Measurements from ENCODE around the gene GLDN. TPM values are rescaled to one million over a fixed set of nuclear protein-coding genes. Genes with fewer than 3 reads are reported as not detected.
A peak's percentile ranks its signal among the peaks of the same experiment; 100 is the strongest.

The GLDN gene
- total RNA-seq, 2 donors from 2014 or later, result 1.2 to 1.4 TPM

DNA sequence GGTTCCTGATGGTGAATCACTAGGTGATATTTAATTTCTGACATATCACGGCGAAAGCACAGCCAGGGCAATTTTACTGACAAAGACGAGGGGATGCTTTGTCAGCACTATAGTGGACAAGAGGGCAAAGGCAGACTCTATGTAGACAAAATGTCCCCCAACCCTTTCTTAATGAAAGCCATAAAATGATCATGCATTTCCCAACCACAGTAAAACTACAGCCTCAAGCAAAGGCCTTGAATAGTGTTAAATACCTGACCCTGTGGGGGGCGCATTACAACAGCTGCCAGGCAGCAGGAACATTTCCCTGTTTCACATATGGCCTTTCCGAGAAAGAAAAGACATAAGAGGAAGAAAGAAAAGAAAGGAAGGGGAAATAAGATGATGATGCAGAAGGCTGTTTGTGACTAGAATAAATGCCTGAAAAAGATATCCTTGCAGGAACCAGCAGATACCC, 49.5 kb downstream of the GLDN start:
- no peaks in the 10 kb centered on the region for H3K9me3 ChIP-seq
- WGBS, result 86% methylated on average over 5 of the region's 5 CpGs

DNA sequence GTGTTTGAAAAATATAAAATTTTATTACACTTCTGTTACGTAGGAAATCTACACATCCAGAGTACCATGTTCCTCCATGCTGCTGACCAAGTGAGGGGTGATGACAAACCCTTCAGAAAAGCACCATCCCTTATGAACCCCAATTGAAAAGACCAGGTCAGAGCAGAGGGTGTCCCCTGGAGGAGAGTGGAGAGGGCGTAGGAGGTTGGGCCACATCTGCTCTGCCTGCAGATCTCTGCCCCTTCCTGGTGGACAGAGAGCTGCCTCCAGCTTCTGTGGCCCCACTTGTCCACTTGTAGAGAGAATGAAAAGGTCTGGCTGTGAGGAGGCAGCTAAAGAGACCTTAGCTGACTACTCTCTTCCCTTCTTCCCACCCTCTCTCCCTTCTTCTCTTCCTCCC, 55.5 kb downstream of the GLDN start:
- Histone ChIP-seq H3K4me3 (no peak overlapping the region), H3K27ac (no peak overlapping the region), H3K9me3 (no peaks in the 10 kb centered on the region), H3K36me3 (no peaks in the 10 kb centered on the region), H3K4me1 (replicated peaks) (no peaks in the 10 kb centered on the region), H3K27me3 (replicated peaks; ENCODE audit: insufficient read depth) (no peaks in the 10 kb centered on the region)
- DNase-seq (ENCODE audit: low spot score), result no peak
- no peak for TF ChIP-seq POLR2AphosphoS5 (IDR thresholded peaks at IDR 0.05)
- TF ChIP-seq POLR2A (IDR thresholded peaks at IDR 0.05), result no peak
- TF ChIP-seq, protein P1, sequence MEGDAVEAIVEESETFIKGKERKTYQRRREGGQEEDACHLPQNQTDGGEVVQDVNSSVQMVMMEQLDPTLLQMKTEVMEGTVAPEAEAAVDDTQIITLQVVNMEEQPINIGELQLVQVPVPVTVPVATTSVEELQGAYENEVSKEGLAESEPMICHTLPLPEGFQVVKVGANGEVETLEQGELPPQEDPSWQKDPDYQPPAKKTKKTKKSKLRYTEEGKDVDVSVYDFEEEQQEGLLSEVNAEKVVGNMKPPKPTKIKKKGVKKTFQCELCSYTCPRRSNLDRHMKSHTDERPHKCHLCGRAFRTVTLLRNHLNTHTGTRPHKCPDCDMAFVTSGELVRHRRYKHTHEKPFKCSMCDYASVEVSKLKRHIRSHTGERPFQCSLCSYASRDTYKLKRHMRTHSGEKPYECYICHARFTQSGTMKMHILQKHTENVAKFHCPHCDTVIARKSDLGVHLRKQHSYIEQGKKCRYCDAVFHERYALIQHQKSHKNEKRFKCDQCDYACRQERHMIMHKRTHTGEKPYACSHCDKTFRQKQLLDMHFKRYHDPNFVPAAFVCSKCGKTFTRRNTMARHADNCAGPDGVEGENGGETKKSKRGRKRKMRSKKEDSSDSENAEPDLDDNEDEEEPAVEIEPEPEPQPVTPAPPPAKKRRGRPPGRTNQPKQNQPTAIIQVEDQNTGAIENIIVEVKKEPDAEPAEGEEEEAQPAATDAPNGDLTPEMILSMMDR (IDR thresholded peaks at IDR 0.05), result no peak
- intact Hi-C loops (cut with DNase I), result no loop called here
- WGBS, result 80% methylated on average over 2 of the region's 2 CpGs

More for the DNA sequence above, 49.5 kb downstream of the GLDN start:
- no peak overlapping the region for H3K4me3 ChIP-seq
- H3K4me1 ChIP-seq (replicated peaks), result no peaks in the 10 kb centered on the region
- intact Hi-C loops (cut with DNase I), result no loop called here
- H3K27me3 ChIP-seq (replicated peaks; ENCODE audit: insufficient read depth), result no peaks in the 10 kb centered on the region
- no peak overlapping the region for H3K27ac ChIP-seq
- no peak for DNase-seq (ENCODE audit: low spot score)
- H3K36me3 ChIP-seq, result no peaks in the 10 kb centered on the region
- TF ChIP-seq POLR2A (IDR thresholded peaks at IDR 0.05) (no peak), POLR2AphosphoS5 (IDR thresholded peaks at IDR 0.05) (no peak)
- TF ChIP-seq, protein P1 (IDR thresholded peaks at IDR 0.05), result no peak

DNA sequence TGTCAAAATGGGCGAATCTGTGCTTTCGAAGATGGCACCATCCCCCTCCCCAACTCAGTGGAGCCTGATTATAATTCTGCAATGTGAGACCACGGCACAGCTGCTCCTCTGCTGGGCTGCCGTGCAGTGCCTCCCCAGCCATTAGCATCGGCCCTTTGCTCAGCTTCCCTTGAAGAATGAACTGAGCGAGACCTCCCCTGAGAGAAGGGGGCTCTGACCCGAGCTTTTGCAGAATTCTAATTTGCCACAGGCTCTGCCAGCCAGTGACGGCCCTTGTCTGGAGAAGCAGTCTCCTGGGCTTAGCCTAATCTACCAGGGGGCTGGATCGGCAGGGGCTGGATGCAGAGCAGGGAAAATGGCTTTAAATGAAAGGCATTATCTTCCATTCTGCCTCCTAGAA, 57.2 kb downstream of the GLDN start:
- no peak overlapping the region for H3K4me3 ChIP-seq
- DNase-seq (ENCODE audit: low spot score), result no peak
- H3K36me3 ChIP-seq, result no peaks in the 10 kb centered on the region
- no peaks in the 10 kb centered on the region for H3K9me3 ChIP-seq
- no peak overlapping the region for H3K27ac ChIP-seq
- 70% methylated on average over 9 of the region's 9 CpGs for WGBS
- intact Hi-C loops (cut with DNase I), result no loop called here
- no peaks in the 10 kb centered on the region for H3K27me3 ChIP-seq (replicated peaks; ENCODE audit: insufficient read depth)
- no peaks in the 10 kb centered on the region for H3K4me1 ChIP-seq (replicated peaks)
- TF ChIP-seq POLR2AphosphoS5 (IDR thresholded peaks at IDR 0.05), result no peak

DNA sequence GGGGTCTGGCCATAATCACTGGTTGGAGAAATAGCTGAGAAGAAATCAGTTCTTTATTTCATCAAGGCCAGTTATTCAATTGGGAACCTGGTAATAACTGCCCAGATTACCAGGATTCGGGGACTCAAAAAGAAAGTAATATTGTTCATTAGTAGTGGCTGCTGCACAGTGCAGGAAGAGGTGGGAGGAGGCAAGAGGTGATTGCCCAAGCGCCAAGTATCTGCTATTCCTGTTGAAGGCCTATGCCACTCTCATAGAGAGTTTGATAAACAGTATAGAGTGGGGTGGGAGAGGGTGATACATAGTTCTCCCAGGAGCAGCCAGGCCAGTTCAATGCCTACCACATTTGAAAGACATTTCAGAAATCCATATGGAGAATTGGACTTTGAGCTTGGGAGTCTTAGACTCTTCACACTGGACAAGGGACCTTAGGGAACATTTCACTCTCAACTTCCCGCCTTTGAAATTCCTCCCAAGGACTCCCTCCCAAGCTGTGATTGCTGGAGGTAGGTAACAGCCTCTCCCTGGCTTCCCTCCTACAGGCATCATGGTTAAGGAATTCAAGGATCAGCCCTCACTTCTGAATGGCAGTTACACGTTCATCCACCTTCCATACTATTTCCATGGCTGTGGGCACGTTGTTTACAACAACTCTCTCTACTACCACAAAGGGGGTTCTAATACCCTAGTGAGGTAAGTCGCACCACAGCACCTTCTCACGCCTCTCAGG, 59.8 kb downstream of the GLDN start:
- no peak for DNase-seq (ENCODE audit: low spot score)
- H3K27me3 ChIP-seq (replicated peaks; ENCODE audit: insufficient read depth), result peaks cover 4% of the 10 kb centered on the region
- H3K4me3 ChIP-seq, result no peak overlapping the region
- TF ChIP-seq POLR2A (IDR thresholded peaks at IDR 0.05) (no peak), POLR2AphosphoS5 (IDR thresholded peaks at IDR 0.05) (no peak)
- TF ChIP-seq, protein P1 (IDR thresholded peaks at IDR 0.05), result no peak
- H3K27ac ChIP-seq, result no peak overlapping the region
- H3K9me3 ChIP-seq, result no peaks in the 10 kb centered on the region
- WGBS, result 89% methylated on average over 7 of the region's 7 CpGs
- no peaks in the 10 kb centered on the region for H3K4me1 ChIP-seq (replicated peaks)
- intact Hi-C loops (cut with DNase I), result no loop called here
- no peaks in the 10 kb centered on the region for H3K36me3 ChIP-seq

DNA sequence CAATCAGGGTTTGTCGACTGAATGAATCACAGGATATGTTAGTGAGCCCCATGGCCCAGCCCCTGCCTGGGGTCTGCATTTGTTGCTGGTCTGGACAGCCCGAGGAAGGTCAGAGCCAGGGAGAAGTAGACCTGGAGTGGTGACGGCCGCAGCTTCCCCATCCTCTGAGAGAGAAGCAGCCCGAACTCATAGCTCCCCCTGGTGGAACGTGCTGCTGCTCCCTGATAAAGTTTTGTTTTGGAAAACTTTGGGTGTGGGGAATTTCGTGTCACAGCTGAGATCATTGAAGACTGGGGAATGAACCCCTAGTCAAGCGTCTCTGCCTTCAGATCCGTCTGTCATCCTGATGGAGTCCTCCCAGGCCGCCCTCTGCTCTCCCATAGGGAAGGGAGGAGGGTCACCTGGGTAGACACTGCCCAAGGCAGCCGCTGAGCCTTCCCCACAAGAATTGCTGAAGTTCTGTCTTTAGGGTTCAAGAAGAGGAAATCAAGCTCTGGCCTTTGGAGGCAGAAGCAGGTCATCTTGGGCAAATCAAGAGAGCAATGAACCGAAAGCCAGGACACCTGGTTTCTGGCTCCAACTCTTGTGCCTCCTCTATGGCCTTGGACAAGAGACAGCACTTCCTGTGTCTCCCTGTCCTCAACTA, 60.5 kb downstream of the GLDN start:
- TF ChIP-seq POLR2A (IDR thresholded peaks at IDR 0.05), result no peak
- TF ChIP-seq, protein P1 (IDR thresholded peaks at IDR 0.05), result peak in 1 of 4 experiments; percentile 29
- intact Hi-C loops (cut with DNase I), result no loop called here
- no peaks in the 10 kb centered on the region for H3K36me3 ChIP-seq
- no peaks in the 10 kb centered on the region for H3K9me3 ChIP-seq
- no peak for DNase-seq (ENCODE audit: low spot score)
- H3K27me3 ChIP-seq (replicated peaks; ENCODE audit: insufficient read depth), result peaks cover 4% of the 10 kb centered on the region
- H3K4me1 ChIP-seq (replicated peaks), result no peaks in the 10 kb centered on the region
- H3K27ac ChIP-seq, result no peak overlapping the region
- H3K4me3 ChIP-seq, result no peak overlapping the region
- 54% methylated on average over 12 of the region's 12 CpGs for WGBS

All from prostate gland (tissue), 2 donors.